ENCODE results near the gene UBE2D3.

GRCh38 chr4:102761296-102761701 is 66.1 kb downstream of the UBE2D3 start:
- TF ChIP-seq ISL1 (CRISPR knock-in tag; IDR thresholded peaks at IDR 0.05), result no peak
- no peak for TF ChIP-seq SNAI2 (CRISPR knock-in tag; IDR thresholded peaks at IDR 0.05)
